GM12873 (cell line): ENCODE measurements around the gene GFI1B.

Source experiments
- CTCF ChIP-seq: IDR thresholded peaks from 2 replicates; pipeline ENCODE4 v1.5.1; 2012; ENCODE audit warnings: low read depth, mild to moderate bottlenecking, moderate library complexity, low read length, control low read depth; ENCODE audit not compliant: insufficient read depth; ENCODE audit errors: missing control alignments

The GFI1B gene

GRCh38 chr9:133008824-133009223, 30.3 kb downstream of the GFI1B start:
- no peak for TF ChIP-seq CTCF

GRCh38 chr9:133009906-133010582, 31.6 kb downstream of the GFI1B start:
- TF ChIP-seq CTCF, result no peak

- no peak for TF ChIP-seq CTCF
Observed at GRCh38 chr9:133014696-133015095, 36.2 kb downstream of the GFI1B start.

GRCh38 chr9:133023117-133023890, 44.8 kb downstream of the GFI1B start:
- no peak for TF ChIP-seq CTCF

- TF ChIP-seq CTCF, result no peak
Observed at GRCh38 chr9:133026426-133026825, 47.9 kb downstream of the GFI1B start.

GRCh38 chr9:133027134-133027533, 48.6 kb downstream of the GFI1B start:
- no peak for TF ChIP-seq CTCF

GRCh38 chr9:133028221-133028620, 49.7 kb downstream of the GFI1B start:
- TF ChIP-seq CTCF, result no peak
